GM18505 (cell line): ENCODE measurements around the gene CNTN4.

Experiments
- ATAC-seq: cut with Tn5 transposase; IDR thresholded peaks from one replicate; pipeline ENCODE4 v1.9.1; 2021; ENCODE audit not compliant: unreplicated experiment
- POLR2A ChIP-seq: IDR thresholded peaks from 4 replicates; pipeline ENCODE4 v1.6.1; 2011; ENCODE audit warnings: borderline replicate concordance; ENCODE audit not compliant: insufficient read depth, insufficient read length; ENCODE audit errors: extremely low read depth

The CNTN4 gene

DNA sequence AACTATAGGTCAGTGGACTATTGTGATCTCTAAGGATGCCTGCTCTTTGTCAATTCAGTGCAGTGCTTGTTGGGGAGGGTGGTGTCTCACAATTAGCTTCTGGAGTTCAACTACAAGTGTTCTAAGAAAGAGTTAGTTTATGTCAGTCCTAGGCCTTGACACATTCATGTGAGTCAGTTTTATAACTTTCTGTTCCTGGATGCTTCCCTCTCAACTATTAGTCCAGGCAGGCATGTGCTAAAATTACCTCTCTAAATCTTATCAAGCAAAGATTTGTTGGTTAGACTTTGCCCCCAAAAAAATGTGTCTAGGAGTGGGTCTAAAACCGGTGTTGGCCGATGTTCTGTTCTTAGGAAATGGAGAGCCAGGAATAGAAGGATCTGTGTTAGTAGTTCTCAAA is 633.2 kb downstream of the CNTN4 start:
- no peak for TF ChIP-seq POLR2A
- no peak for ATAC-seq

GRCh38 chr3:2735392-2735894 is 636.8 kb downstream of the CNTN4 start:
- TF ChIP-seq POLR2A, result no peak
- ATAC-seq, result no peak

DNA sequence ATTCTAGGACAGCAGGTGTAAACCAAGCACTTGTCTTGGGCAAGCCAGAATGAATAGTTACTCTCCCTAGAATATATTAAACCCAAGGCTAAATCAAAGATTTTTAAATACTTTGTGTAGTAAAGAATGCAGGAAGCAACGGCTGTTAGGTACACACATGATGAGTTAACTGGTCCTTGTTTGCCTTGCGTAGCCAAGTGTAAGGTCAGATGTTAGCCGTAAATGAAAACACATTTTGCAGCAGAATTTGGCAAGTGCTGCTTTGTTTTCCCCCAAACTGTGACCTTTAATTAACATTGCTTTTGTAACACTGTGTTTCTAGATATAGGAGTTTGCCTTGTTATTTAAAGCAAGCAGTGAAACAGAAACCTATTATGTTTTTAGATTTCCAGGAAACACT is 642.9 kb downstream of the CNTN4 start:
- no peak for ATAC-seq
- no peak for TF ChIP-seq POLR2A

- peak; percentile 82 for ATAC-seq
- no peak for TF ChIP-seq POLR2A
Observed at GRCh38 chr3:2765002-2765579, 666.4 kb downstream of the CNTN4 start.

DNA sequence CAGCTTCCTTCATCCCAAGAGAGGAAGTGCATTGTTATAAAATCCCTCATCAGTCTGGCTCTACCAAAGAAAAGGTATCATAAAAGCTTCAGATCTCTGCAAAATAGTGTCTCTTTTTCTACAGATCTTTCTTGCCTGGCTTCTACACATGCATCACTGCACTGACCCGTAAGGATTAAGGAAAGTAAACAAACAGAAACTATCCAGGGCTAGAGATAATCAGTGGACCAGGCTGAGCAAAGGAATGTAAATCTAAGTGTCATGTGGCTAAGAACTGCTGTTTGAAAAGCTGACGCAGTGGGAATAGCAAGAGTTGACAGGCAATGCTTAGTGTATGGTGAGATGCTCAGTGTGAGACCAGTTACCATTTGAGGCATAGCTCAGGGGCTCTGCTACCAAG is 671.8 kb downstream of the CNTN4 start:
- TF ChIP-seq POLR2A, result no peak
- no peak for ATAC-seq

- no peak for TF ChIP-seq POLR2A
- peak; percentile 62 for ATAC-seq
Observed at GRCh38 chr3:2771193-2771592, 672.5 kb downstream of the CNTN4 start.

DNA sequence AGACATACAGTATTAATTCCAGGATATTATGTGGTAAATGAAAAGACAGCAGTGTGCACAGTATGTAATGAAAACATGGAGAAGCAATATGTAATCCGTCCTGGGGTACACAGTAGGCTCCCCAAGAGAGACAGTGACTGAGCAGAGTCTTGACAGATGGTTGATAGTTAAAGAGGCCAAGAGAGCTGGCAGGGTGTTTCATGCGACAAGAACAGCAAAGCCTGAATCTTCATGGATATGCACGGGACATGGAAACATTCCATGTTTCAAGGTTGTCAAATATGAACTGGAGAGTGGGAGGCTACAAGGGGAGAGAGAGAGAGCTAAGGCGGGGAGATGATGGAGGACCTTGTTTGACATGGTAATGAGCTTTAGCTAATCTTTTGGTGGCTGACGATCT is 673.1 kb downstream of the CNTN4 start:
- no peak for ATAC-seq
- TF ChIP-seq POLR2A, result no peak

- no peak for TF ChIP-seq POLR2A
- no peak for ATAC-seq
Observed at GRCh38 chr3:2772803-2773202, 674.1 kb downstream of the CNTN4 start.

DNA sequence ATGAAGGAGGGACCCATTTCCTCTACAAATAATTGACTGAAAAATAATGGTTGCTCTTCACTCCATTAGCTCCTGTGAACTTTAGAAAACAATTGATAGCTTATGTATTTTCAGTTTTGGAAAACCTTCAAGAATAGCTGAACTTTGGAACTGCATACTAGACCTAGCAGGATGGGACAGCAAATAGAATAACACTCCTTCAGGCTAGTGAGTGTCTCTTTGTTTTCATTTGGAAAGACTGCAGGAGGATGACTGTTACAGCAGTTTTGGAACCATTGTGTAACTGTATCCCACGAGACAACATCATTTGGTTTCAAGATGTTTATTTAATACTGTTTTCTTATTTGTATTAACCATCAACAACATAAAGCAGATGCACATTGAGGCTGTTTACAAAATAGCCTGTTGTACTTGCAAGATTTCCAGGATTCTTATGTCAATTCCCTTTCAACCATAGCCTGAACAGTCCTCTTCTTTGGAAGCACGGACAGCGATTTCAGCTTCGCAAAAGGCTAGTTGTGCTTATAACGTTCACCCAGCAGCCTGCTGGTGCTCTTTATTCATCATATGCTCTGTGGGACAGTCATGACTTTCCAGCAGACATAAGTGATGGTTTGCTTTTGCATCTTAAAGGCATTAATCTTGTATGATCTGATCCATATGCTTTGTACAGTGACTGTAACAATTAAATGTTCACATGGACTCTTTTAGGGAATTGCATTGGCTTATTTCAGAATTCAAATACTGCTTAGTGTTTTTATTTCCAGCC is 676.0 kb downstream of the CNTN4 start:
- no peak for ATAC-seq
- no peak for TF ChIP-seq POLR2A

GRCh38 chr3:2783261-2783660 is 684.6 kb downstream of the CNTN4 start:
- TF ChIP-seq POLR2A, result no peak
- no peak for ATAC-seq

- ATAC-seq, result no peak
- no peak for TF ChIP-seq POLR2A
Observed at GRCh38 chr3:2784627-2785026, 686.0 kb downstream of the CNTN4 start.

- no peak for ATAC-seq
- TF ChIP-seq POLR2A, result no peak
Observed at GRCh38 chr3:2790266-2790815, 691.7 kb downstream of the CNTN4 start.

DNA sequence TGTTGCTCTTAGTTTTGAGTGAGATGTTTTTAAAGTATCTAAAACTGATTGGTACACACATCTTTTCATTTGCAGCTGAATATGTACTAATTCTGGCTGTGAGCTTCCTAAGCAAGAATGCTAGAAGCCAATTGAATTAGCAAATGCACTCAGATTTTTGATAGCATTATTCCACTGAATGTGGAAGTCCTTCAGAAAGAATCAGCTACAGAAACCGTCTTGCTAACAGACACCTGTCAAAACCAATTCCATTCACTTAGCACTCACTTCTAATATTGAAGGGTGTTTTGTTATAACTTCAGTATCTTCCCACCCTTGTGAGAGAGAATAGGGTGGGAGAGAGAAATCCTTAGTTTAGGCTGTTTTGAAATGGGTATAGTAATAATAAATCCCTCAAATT is 693.8 kb downstream of the CNTN4 start:
- no peak for TF ChIP-seq POLR2A
- ATAC-seq, result no peak

DNA sequence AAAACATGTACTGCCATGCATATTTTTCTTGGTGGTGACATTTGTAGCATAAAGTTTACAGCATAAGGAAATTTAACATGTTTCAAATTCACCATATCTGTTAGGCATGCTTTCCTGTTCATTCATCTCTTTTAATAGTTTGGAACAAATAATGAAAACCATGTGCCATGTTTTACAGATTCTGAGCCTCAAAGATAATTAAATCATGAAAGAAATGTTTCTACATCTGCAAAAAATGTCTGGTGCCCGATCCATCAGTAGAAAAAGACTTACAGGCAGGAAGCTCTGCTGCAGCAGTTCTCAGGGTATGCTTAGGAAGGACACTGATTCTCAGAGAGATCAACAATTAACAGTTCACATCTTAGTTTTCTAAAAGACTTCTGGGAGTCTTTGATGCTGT is 695.3 kb downstream of the CNTN4 start:
- TF ChIP-seq POLR2A, result no peak
- ATAC-seq, result no peak
